ENCODE measurements around the gene ABLIM1.

DNA sequence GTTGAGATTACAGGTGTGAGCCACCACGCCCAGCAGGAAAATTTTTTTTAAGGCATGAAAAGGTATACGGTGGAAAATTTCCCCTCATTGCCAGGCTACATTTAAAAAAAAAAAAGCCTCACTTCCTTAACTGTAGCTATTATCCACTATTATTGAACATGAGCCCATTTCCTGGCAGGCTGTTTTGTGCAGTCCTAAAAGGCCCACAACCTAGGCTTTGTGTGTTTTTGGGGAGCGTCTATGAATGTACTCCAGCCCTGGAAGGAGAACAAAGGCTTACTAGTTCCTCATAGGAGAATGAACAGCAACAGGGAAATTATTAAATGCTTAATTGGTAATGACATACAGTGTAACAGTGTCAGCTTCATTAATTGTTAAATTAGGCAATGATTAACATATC lies 111.0 kb downstream of the ABLIM1 start:
- no peak for TF ChIP-seq SIN3A (IDR thresholded peaks at IDR 0.05; ENCODE audit: borderline replicate concordance, insufficient read depth, low read length)
- TF ChIP-seq POLR2AphosphoS5 (IDR thresholded peaks at IDR 0.05; ENCODE audit: low read depth, low read length): no peak
- TF ChIP-seq TAF1 (IDR thresholded peaks at IDR 0.05; ENCODE audit: borderline replicate concordance, insufficient read depth, low read length): no peak
- TF ChIP-seq, protein P1, sequence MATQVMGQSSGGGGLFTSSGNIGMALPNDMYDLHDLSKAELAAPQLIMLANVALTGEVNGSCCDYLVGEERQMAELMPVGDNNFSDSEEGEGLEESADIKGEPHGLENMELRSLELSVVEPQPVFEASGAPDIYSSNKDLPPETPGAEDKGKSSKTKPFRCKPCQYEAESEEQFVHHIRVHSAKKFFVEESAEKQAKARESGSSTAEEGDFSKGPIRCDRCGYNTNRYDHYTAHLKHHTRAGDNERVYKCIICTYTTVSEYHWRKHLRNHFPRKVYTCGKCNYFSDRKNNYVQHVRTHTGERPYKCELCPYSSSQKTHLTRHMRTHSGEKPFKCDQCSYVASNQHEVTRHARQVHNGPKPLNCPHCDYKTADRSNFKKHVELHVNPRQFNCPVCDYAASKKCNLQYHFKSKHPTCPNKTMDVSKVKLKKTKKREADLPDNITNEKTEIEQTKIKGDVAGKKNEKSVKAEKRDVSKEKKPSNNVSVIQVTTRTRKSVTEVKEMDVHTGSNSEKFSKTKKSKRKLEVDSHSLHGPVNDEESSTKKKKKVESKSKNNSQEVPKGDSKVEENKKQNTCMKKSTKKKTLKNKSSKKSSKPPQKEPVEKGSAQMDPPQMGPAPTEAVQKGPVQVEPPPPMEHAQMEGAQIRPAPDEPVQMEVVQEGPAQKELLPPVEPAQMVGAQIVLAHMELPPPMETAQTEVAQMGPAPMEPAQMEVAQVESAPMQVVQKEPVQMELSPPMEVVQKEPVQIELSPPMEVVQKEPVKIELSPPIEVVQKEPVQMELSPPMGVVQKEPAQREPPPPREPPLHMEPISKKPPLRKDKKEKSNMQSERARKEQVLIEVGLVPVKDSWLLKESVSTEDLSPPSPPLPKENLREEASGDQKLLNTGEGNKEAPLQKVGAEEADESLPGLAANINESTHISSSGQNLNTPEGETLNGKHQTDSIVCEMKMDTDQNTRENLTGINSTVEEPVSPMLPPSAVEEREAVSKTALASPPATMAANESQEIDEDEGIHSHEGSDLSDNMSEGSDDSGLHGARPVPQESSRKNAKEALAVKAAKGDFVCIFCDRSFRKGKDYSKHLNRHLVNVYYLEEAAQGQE (IDR thresholded peaks at IDR 0.05; ENCODE audit: insufficient read depth in 1 of 2, low read depth in 2 of 2, low read length in 2 of 2): no peak
